Activated CD4-positive, alpha-beta memory T cell treated with anti-CD3 and anti-CD28 coated beads, Interleukin-2, amount 10 ng/mL, durations not matched to agents 7 days and 5 days (primary cell): ENCODE data around the gene ZKSCAN7. TPM values are rescaled to one million over a fixed set of nuclear protein-coding genes. Genes with fewer than 3 reads are reported as not detected.
"Not testable (repeated sequence)": the region's sequence is repeated elsewhere in the genome, so short reads cannot be mapped to it uniquely, and the experiment has no call there.

Experiments used
- CTCF ChIA-PET: fragments of 350-600 bp; sonication (Branson Sonifier 250); formaldehyde crosslinking; loops from one replicate; lab custom pipeline; 2021; ENCODE audit warnings: antibody characterized with exemption, inconsistent platforms; lab: Charles Lee
- POLR2A ChIA-PET: fragments of 350-600 bp; sonication (Branson Sonifier 250); formaldehyde crosslinking; loops from one replicate; lab custom pipeline; 2021; ENCODE audit warnings: antibody characterized with exemption; lab: Charles Lee
- DNase-seq: peaks from one replicate; pipeline ENCODE4 v3.0.0-alpha.2; 2020
- H3K27ac Mint-ChIP-seq: one replicate; pipeline ENCODE4 v1.8.0; 2021; ENCODE audit warnings: mild to moderate bottlenecking, mixed read lengths
- H3K27me3 Mint-ChIP-seq: one replicate; pipeline ENCODE4 v1.8.0; 2021; ENCODE audit warnings: mixed read lengths
- H3K36me3 Mint-ChIP-seq: one replicate; pipeline ENCODE4 v1.8.0; 2021; ENCODE audit warnings: low read depth, mixed read lengths
- H3K4me1 Mint-ChIP-seq: one replicate; pipeline ENCODE4 v1.8.0; 2021; ENCODE audit warnings: mixed read lengths
- H3K4me3 Mint-ChIP-seq: one replicate; pipeline ENCODE4 v1.8.0; 2021; ENCODE audit warnings: mild to moderate bottlenecking, mixed read lengths
- H3K9me3 Mint-ChIP-seq: one replicate; pipeline ENCODE4 v1.8.0; 2021; ENCODE audit warnings: mixed read lengths
- total RNA-seq, 2 experiments: library from RNA; stranded (reverse); gene quantifications; one replicate each; pipeline ENCODE4 v1.2.3, GENCODE V29; 2021

Gene ZKSCAN7
- total RNA-seq, 2 experiments from 2014 or later, result 0.60 to 0.98 TPM

GRCh38 chr3:44578924-44579515 is 24.0 kb downstream of the ZKSCAN7 start:
- H3K36me3 Mint-ChIP-seq, CTCF ChIA-PET, POLR2A ChIA-PET, H3K4me3 Mint-ChIP-seq, H3K27ac Mint-ChIP-seq, DNase-seq, H3K4me1 Mint-ChIP-seq: not testable (repeated sequence)
- Mint-ChIP-seq H3K27me3 (peaks cover 11% of the 10 kb centered on the region), H3K9me3 (peaks cover 32% of the 10 kb centered on the region)

- H3K4me3 Mint-ChIP-seq, result not testable (repeated sequence)
- H3K27me3 Mint-ChIP-seq, result peaks cover 14% of the 10 kb centered on the region
These were observed 24.8 kb downstream of the ZKSCAN7 start for GRCh38 chr3:44579749-44580148.

GRCh38 chr3:44580971-44581370 is 26.0 kb downstream of the ZKSCAN7 start:
- H3K4me3 Mint-ChIP-seq, H3K4me1 Mint-ChIP-seq, H3K27ac Mint-ChIP-seq, DNase-seq, POLR2A ChIA-PET, CTCF ChIA-PET: not testable (repeated sequence)
- H3K27me3 Mint-ChIP-seq, result peaks cover 24% of the 10 kb centered on the region
- H3K36me3 Mint-ChIP-seq, result peaks cover 11% of the 10 kb centered on the region
- H3K9me3 Mint-ChIP-seq, result peaks cover 32% of the 10 kb centered on the region

More at GRCh38 chr3:44579749-44580148, 24.8 kb downstream of the ZKSCAN7 start:
- Mint-ChIP-seq H3K36me3 (peaks cover 11% of the 10 kb centered on the region), H3K9me3 (peaks cover 32% of the 10 kb centered on the region)
- DNase-seq, H3K4me1 Mint-ChIP-seq, H3K27ac Mint-ChIP-seq, CTCF ChIA-PET, POLR2A ChIA-PET: not testable (repeated sequence)

GRCh38 chr3:44584646-44585501 is 29.9 kb downstream of the ZKSCAN7 start, which contains the start of gene ZNF660:
Gene ZNF660, plus strand, starts transcription at chr3:44584964. Its CDS starts 9,230 bp downstream, at chr3:44594194.
- ChIA-PET CTCF (no interaction called here), POLR2A (no interaction called here)
- Mint-ChIP-seq H3K4me3 (no peak within 1 kb of the TSS), H3K36me3 (peaks cover 11% of the 10 kb centered on the region), H3K9me3 (peaks cover 39% of the 10 kb centered on the region), H3K27ac (no peak within 1 kb of the TSS), H3K27me3 (peaks cover 27% of the 10 kb centered on the region), H3K4me1 (no peaks in the 10 kb centered on the region)
- no peak for DNase-seq

GRCh38 chr3:44596621-44597020 is 41.6 kb downstream of the ZKSCAN7 start:
- peaks cover 39% of the 10 kb centered on the region for H3K9me3 Mint-ChIP-seq
- H3K4me1 Mint-ChIP-seq, result no peaks in the 10 kb centered on the region
- H3K27me3 Mint-ChIP-seq, result no peaks in the 10 kb centered on the region
- ChIA-PET CTCF (interaction anchor here (0.6 kb wide), 2 partner anchors 18 to 226 kb away, joined by 3 read pairs; no protein-coding TSS in a partner anchor), POLR2A (no interaction called here)
- H3K4me3 Mint-ChIP-seq, result no peak overlapping the region
- no peak overlapping the region for H3K27ac Mint-ChIP-seq
- H3K36me3 Mint-ChIP-seq, result no peaks in the 10 kb centered on the region
- DNase-seq, result no peak

- no peak for DNase-seq
- ChIA-PET CTCF (no interaction called here), POLR2A (no interaction called here)
- H3K4me3 Mint-ChIP-seq, result no peak overlapping the region
- peaks cover 15% of the 10 kb centered on the region for H3K9me3 Mint-ChIP-seq
- H3K36me3 Mint-ChIP-seq, result no peaks in the 10 kb centered on the region
- H3K27ac Mint-ChIP-seq, result no peak overlapping the region
- H3K4me1 Mint-ChIP-seq, result no peaks in the 10 kb centered on the region
- no peaks in the 10 kb centered on the region for H3K27me3 Mint-ChIP-seq
These were observed 46.8 kb downstream of the ZKSCAN7 start for GRCh38 chr3:44601749-44602148.

- Mint-ChIP-seq H3K4me1 (no peaks in the 10 kb centered on the region), H3K9me3 (peaks cover 7% of the 10 kb centered on the region), H3K4me3 (no peak overlapping the region), H3K27me3 (peaks cover 5% of the 10 kb centered on the region), H3K27ac (no peak overlapping the region), H3K36me3 (no peaks in the 10 kb centered on the region)
- CTCF ChIA-PET, result no interaction called here
- DNase-seq, result no peak
- POLR2A ChIA-PET, result no interaction called here
These were observed 57.7 kb downstream of the ZKSCAN7 start for GRCh38 chr3:44612678-44613077.

Other genes starting within 250 kb of the ZKSCAN7 start
- gene TCAIM, start 216.4 kb upstream of the ZKSCAN7 start, total RNA-seq, result 10 to 100 TPM; 19.3 to 19.4 TPM
- gene ZNF445, start 77.5 kb upstream of the ZKSCAN7 start, total RNA-seq, result 10 to 100 TPM; 17.8 to 19.6 TPM
- gene ZNF660, start 29.8 kb downstream of the ZKSCAN7 start, total RNA-seq, result not detected
- 10 to 100 TPM; 13.4 to 14.0 TPM for gene ZNF197, start 69.8 kb downstream of the ZKSCAN7 start, total RNA-seq
- gene ZNF35, start 93.5 kb downstream of the ZKSCAN7 start, total RNA-seq, result 1 to 10 TPM; 1.9 to 3.5 TPM
- gene ZNF502, start 157.5 kb downstream of the ZKSCAN7 start, total RNA-seq, result under 1 TPM; 0.86 to 0.95 TPM
- gene ZNF501, start 174.4 kb downstream of the ZKSCAN7 start, total RNA-seq, result 1 to 10 TPM; 2.0 to 2.5 TPM
- 10 to 100 TPM; 31.3 to 35.9 TPM for gene KIAA1143, start 206.4 kb downstream of the ZKSCAN7 start, total RNA-seq
- gene KIF15, start 206.6 kb downstream of the ZKSCAN7 start, total RNA-seq, result 10 to 100 TPM; 52.5 to 53.2 TPM